ENCODE data around the gene ZNRF1.
A peak's percentile ranks its signal among the peaks of the same experiment; 100 is the strongest.
"Not testable (repeated sequence)": the region's sequence is repeated elsewhere in the genome, so short reads cannot be mapped to it uniquely, and the experiment has no call there.

ZNRF1 gene

DNA sequence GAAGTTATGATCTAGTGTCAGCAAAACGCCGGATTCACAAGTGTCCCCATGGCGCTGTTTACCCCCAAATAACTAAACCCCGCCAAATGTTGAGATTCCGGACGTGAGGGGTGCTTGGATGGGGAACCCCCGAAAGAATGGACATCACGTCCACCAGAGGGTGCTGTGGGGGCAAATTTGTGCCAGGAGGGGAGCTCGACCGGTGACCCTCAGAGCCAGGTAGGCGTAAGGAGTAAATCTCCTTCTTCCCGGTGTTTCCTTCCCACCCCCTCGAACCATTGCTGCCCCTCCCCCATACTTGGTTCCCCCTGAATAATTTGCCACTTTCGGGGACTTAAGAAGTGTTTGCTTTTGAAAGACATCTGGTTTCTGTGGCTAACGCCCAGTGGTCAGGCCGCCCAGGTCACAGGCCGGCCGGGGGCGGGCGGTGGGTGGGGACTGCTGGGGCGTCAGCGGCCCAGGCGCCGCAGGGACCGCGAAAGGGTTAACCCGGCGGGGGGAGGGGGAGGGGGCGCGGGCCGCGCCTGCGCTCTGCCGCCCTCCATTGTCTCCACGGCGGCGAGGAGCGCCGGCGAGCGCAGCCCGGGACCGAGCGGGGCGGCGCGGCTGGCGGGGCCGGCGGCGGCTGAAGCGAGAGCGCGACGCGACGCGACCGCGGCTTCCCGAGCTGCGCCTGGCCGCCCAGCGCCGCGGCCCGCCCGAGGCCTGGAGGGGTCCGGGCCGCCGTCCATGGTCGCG lies at the start of gene ZNRF1:
Gene ZNRF1 (plus strand): TSS at position 544 of the 738 bp plus-strand sequence. CDS start 648 bp downstream, outside the sequence.
- no peak for FAIRE-seq

GRCh38 chr16:74949309-74949708 lies 49.5 kb upstream of the ZNRF1 start:
- no peak for FAIRE-seq

DNA sequence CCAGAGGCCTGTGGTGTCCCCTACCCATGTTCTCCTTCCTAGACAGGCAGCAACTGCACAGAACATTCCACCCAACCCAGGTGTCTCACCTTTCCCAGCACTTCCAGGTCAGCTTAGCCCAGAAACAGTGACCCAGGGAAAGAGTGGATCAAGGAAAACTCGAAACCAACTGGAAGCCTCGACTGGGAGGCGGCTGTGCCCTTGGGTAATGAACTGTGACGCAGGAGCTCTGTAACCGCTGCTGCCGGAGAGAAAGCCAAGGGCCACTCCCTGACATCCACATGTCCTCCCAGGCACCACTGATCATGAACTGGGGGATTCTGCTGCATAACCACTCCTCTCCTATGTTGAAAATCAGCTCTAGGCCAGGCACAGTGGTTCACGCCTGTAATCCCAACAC lies 48.3 kb upstream of the ZNRF1 start:
- FAIRE-seq, result no peak

GRCh38 chr16:74951206-74951605 lies 47.6 kb upstream of the ZNRF1 start:
- FAIRE-seq, result no peak

- FAIRE-seq, result no peak
Measured at GRCh38 chr16:74951681-74952080, 47.1 kb upstream of the ZNRF1 start.

- peak; percentile 61 for FAIRE-seq
Measured at GRCh38 chr16:74954763-74955162, 44.1 kb upstream of the ZNRF1 start.

GRCh38 chr16:74973304-74973703 lies 25.5 kb upstream of the ZNRF1 start:
- no peak for FAIRE-seq

- no peak for FAIRE-seq
Measured at GRCh38 chr16:74975591-74975990, 23.2 kb upstream of the ZNRF1 start.

DNA sequence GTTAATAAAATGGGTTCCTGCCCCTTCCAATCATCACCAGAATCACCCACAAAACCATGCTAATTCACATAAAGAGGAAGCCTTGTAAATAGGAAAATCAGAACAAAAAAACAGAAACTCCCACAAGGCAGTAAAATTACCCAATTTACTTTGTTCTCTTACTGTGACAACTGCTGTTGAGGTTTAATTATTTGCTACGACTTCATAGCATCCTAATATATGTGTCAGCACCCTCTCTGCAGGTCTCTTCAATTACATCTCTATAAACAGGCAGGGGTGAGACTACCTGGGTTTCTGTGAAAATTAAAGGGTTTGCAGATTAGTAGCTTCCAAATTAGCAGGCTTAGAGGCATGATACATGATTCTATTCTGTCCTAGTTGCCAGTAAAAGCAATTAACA lies 16.6 kb upstream of the ZNRF1 start:
- no peak for FAIRE-seq

- FAIRE-seq, result no peak
Measured at GRCh38 chr16:74984194-74984528, 14.7 kb upstream of the ZNRF1 start.

DNA sequence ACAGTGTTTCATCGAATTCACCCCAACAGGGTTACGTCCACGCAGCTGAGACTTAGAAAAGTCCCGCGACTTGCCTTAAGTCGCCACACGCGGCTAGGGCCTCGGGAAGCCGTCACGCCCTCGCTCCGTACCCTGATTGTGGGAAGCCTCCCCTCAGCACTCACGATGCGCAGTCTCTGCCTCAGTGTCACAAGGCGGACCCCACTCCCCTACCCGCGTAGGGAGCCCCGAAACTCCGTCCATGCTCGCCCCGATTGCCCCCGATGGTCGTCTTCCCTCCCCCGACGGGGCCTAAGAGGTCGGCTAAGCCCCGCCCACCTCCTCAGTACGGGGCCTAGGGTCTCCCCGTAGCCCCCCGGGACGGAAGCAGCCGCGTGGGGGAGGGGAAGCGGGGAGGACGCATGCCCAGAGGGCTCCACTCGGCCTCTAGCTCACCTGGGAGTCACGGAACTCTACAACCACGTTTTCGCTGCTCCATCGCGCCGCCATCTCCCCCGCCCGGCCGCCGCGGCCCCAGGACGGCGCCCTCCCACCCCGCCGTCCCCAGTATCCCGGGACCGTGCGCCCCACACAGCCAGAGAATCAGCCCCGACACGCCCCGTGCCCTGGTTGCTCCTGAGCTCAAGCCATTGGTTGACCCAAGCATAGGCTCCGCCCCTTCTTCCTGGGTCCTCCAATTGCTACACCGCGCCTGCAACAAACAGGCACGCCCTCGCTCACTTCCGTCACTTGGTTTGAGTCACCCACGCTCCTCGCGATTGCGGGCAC lies 14.1 kb upstream of the ZNRF1 start, which contains the start of gene WDR59:
Gene WDR59 (minus strand): TSS at position 595 of the 768 bp plus-strand sequence. CDS start 106 bp downstream, at position 489.
- no peak for FAIRE-seq

DNA sequence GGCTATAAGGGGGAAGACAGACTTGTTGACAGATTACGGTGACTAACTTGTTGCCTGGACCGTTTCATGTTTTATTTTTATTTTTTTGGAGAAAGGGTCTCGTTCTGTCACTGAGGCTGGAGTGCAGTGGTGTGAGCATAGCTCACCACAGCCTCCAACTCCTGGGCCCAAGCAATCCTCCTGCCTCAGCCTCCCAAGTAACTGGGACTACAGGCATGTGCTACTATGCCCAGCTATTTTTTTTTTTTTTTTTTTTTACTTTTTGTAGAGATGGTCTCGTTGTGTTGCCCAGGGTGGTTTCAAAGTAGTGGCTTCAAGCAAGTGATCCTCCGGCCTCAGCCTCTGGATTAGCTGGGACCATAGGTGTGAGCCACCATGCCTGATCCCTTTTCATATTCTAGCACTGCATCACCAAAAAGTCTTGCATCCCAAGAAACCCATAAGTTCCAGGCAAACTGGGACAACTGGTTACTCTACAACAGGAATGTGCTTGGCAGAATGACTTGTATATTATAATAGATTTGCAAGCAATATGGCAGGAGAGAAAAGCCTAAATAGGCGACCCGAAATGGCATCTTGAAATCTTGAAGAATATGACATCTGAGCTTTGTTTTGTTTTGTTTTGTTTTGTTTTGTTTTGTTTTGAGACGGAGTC lies 11.7 kb upstream of the ZNRF1 start:
- no peak for FAIRE-seq

GRCh38 chr16:74989864-74990263 lies 9.0 kb upstream of the ZNRF1 start:
- FAIRE-seq, result not testable (repeated sequence)

DNA sequence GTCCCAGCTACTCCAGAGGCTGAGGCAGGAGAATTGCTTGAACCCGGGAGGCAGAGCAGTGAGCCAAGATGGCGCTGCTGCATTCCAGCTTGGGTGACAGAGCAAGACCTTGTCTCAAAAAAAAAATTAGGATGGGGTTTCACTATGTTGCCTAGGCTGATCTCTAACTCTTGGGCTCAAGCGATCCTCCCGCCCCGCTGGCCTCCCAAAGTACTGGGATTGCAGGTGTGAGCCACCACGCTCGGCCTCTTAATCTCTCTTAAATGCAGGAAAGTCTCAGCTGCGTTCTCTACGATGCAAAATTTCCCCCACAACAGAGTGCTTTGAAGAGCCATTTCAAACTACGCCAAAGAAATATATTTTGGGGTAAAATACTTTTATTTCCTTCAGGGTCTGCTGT lies 8.0 kb upstream of the ZNRF1 start:
- FAIRE-seq, result no peak

DNA sequence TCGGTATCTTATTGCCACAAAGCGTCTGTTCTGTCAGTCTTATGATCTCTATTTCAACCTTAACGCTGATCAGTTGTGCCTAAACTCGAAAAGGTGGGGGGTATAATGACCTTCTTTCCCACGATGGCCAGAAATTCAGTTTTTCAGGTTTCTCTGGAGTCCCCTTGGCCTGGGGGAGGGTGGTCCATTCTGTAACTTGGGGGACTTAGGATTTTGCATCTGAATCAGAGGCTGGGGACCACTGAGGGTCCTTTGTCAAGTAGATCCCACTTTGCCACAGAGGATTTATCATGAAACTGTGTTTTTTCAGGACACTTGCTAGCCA lies 7.6 kb upstream of the ZNRF1 start:
- no peak for FAIRE-seq

DNA sequence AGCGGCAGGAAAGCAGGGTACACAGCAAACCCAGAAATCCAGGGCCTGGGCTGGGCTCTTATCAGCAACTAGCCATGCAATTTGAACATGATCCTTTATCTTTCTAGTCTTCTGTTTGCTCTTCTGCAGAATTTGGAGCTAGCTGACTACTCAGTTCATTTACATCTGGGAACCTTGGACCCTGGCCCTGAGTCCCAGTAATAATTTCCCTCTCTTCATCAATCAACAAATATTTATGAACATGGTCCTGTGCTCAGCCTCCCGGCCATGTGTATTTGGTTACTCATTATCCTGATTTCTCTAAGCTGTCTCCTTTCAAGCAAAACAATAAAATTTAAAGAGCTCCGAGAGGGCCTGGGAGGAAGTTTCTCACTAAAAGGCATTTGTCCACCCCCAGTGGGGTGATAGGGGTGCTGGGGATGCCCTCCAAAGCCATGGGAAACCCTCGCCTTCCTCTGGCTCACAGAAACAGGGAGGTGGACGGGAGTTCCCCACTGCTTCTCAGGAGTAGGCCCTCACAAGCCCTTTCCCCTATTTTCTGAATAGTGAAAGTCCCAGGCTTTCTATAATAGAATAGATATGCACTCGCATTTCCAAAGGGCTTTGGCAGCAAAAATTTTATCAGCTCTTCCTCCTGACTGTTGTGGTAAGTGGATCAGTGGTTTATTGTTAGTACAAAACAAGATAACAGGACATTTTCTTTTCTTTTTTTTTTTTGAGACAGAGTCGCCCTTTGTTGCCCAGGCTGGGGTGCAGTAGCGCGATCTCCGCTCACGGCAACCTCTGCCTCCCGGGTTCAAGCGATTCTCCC lies 7.0 kb upstream of the ZNRF1 start:
- FAIRE-seq, result peak; percentile 58

- FAIRE-seq, result no peak
Measured at GRCh38 chr16:74995986-74996385, 2.8 kb upstream of the ZNRF1 start.

DNA sequence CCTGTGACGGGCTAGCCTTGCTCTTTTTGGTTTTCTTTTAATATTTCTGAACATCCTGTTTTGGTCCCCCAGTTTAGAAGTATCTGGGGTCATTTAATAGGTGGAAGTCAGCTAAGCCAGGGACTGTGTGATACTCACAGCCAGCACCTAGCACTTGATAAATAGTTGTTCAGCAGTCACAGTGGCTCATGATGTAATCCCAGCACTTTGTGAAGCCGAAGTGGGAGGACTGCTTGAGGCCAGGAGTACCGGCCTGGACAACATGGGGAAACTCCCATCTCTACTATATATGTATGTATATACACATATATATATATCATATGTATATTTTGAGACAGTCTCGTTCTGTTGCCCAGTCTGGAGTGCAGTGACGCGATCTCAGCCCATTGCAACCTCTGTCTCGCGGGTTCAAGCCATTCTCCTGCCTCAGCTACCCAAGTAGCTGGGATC lies 1.8 kb upstream of the ZNRF1 start:
- FAIRE-seq, result no peak

DNA sequence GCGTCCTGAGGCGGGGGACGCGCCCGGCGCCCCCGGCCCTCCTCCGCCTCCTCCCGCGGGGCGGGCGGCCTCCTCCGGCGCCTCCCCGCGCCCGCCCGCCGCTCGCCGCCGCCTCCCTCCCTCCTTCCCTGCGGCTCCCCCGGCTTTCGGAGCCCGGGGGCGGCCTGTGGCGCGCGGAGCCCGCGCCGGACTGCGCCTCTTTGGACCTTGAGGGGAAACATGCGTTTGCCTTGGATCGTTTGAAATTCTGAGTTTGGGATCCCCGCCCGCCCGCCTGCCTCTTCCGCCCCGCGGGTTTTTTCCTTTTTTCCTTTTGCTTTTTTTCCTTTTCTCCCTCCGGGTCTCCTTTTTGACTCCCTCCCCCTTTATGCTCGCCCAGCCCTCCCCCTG lies 390 bp downstream of the ZNRF1 start:
- FAIRE-seq, result no peak

DNA sequence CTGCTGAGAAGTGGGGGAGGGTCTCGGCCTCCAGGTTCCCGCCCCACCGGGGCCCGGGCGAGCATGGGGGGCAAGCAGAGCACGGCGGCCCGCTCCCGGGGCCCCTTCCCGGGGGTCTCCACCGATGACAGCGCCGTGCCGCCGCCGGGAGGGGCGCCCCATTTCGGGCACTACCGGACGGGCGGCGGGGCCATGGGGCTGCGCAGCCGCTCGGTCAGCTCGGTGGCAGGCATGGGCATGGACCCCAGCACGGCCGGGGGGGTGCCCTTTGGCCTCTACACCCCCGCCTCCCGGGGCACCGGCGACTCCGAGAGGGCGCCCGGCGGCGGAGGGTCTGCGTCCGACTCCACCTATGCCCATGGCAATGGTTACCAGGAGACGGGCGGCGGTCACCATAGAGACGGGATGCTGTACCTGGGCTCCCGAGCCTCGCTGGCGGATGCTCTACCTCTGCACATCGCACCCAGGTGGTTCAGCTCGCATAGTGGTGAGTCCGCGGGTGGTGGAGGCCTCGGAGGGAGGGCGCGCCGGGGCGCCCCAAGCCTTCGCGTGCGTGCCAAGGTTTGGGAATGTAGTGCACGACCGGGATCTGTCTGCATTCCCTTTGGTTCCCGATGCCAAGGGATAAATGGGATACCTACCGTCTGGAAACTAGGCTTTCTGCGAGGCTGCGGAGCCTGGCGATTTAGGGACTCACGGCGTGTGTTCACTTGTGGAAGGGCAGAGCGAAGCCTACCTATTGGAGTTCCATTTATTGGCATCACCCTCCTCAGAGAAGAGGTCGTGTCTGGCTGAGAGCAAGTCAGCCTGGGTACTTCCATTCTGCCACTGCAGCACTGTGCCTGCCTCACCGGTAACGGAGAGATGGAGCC lies 1.0 kb downstream of the ZNRF1 start:
- no peak for FAIRE-seq

DNA sequence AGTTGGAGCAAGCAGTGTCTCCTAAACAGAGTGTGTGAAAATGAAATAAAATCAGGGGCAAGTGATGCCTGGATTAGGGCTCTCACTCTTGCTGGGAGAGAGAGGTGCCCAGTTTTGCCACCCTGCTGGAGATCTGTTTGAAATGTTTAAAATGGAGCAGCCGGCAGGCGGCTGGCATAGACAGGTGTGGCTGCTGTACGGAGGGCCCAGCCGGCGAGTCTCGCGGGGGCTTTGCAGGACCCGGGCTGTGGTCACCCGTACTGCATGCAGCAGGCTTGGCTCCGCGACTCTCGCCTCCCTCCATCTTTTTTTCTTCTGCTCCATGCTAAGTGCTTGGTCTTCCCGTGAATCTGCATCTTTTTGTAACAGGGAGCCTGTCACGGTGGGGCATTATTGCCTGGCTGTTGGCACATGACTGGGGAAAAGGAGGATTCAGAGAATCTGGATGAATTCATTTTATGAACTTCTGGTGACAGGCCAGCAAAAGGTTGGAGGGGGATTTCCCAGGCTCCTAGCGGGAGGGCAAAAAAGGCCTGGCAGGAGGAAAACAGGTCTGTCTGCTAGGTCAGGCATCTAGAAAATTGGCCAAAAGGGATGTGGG lies 1.8 kb downstream of the ZNRF1 start:
- no peak for FAIRE-seq

DNA sequence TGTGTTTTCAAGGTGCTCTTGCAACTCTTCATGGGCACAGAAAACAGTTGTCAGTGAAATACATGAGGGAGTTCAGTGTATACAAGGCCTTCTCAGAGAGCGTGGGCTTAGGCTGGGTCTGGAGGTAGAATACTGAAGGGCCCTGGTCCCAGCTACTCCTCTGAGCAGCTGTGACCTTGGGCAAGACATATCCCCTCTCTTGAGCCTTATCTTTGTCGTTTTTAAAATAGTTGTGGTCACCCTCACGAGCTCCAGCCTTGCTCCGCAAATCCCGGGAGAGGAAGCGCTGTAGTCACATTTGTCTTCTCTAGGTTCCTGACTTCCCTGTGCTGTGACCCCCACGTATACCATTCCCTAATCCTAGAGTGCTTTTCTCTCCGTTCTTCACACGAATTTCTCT lies 3.6 kb downstream of the ZNRF1 start:
- FAIRE-seq, result no peak

All from islet of Langerhans (tissue), 1 donor.